Measurements from ENCODE around the gene PCDHA4. TPM values are rescaled to one million over a fixed set of nuclear protein-coding genes. Genes with fewer than 3 reads are reported as not detected.

The PCDHA4 gene
- total RNA-seq, result 1 to 10 TPM in 4 of 5 donors, not detected in 1; 1.0 to 2.6 (median 1.5) TPM
- polyA plus RNA-seq, result under 1 TPM in 2 of 3 donors, not detected in 1; 0.08 to 0.25 TPM
- long read RNA-seq, donor 1, result 0 reads
- long read RNA-seq, donor 2, result 0 reads
- long read RNA-seq, donor 3, result 0 reads
- long read RNA-seq, donor 4, result 0 reads
- long read RNA-seq, donor 5, result 0 reads
- long read RNA-seq, donor 6, full-length matches to known transcripts, result 2 of 2 reads
- long read RNA-seq, donor 6, partial matches to known transcripts, result 0 of 2 reads
- long read RNA-seq, donor 6, other reads (novel, unspliced or antisense), result 0 of 2 reads
- long read RNA-seq, donor 7, full-length matches to known transcripts, result 4 of 4 reads
- long read RNA-seq, donor 7, partial matches to known transcripts, result 0 of 4 reads
- long read RNA-seq, donor 7, other reads (novel, unspliced or antisense), result 0 of 4 reads
- long read RNA-seq, donor 8, result 0 reads
- long read RNA-seq, donor 9, full-length matches to known transcripts, result 4 of 4 reads
- long read RNA-seq, donor 9, partial matches to known transcripts, result 0 of 4 reads
- long read RNA-seq, donor 9, other reads (novel, unspliced or antisense), result 0 of 4 reads
- long read RNA-seq, donor 10, result 0 reads

- peaks cover 17 to 77% (median 57%) of the 10 kb centered on the region in 4 donors for H3K9me3 ChIP-seq
- intact Hi-C loops (cut with DNase I; ENCODE audit: low total_unique reads), result no loop called here
- H3K27ac ChIP-seq, result no peak within 1 kb of the TSS
Observed at GRCh38 chr5:140806834-140807775, at the start of gene PCDHA4. TSS of gene PCDHA4 (plus strand) at chr5:140807068.

GRCh38 chr5:140764177-140764973 lies 42.5 kb upstream of the PCDHA4 start:
- Histone ChIP-seq H3K27me3 (no peaks in the 10 kb centered on the region), H3K36me3 (no peaks in the 10 kb centered on the region), H3K4me3 (no peak overlapping the region), H3K9me3 (peaks cover 50 to 100% (median 97%) of the 10 kb centered on the region in 4 donors), H3K4me1 (no peaks in the 10 kb centered on the region), H3K27ac (no peak overlapping the region)
- DNase-seq, result no peak
- WGBS, 5 donors, result 84 to 89% (median 87%) methylated on average over 2 of the region's 2 CpGs
- intact Hi-C loops (cut with DNase I; ENCODE audit: low total_unique reads), result no loop called here
- TF ChIP-seq CTCF (IDR thresholded peaks at IDR 0.05) (no peak), POLR2A (IDR thresholded peaks at IDR 0.05) (no peak), EP300 (IDR thresholded peaks at IDR 0.05) (no peak), POLR2AphosphoS5 (IDR thresholded peaks at IDR 0.05) (no peak)

More at GRCh38 chr5:140806834-140807775, at the start of gene PCDHA4:
- Histone ChIP-seq H3K36me3 (no peaks in the 10 kb centered on the region), H3K27me3 (peaks cover 0 to 42% (median 3%) of the 10 kb centered on the region in 3 donors), H3K4me3 (peak within 1 kb of the TSS; percentile 19 to 31 (median 26)), H3K4me1 (no peaks in the 10 kb centered on the region)
- 20 to 29% (median 25%) methylated on average over 31 to 42 of the region's 47 CpGs for WGBS, 5 donors
- peak in 1 of 2 donors; percentile 24 for DNase-seq
- TF ChIP-seq CTCF (IDR thresholded peaks at IDR 0.05) (peak in 2 of 7 experiments; percentile 27 to 28), POLR2A (IDR thresholded peaks at IDR 0.05) (no peak)

GRCh38 chr5:140767444-140767843 lies 39.4 kb upstream of the PCDHA4 start:
- Histone ChIP-seq H3K27me3 (no peaks in the 10 kb centered on the region), H3K36me3 (no peaks in the 10 kb centered on the region), H3K27ac (no peak overlapping the region), H3K4me1 (no peaks in the 10 kb centered on the region), H3K4me3 (no peak overlapping the region), H3K9me3 (peaks cover 48 to 100% (median 87%) of the 10 kb centered on the region in 4 donors)
- intact Hi-C loops (cut with DNase I; ENCODE audit: low total_unique reads), result no loop called here
- DNase-seq, result no peak
- 75 to 88% (median 83%) methylated on average over 4 of the region's 4 CpGs for WGBS, 5 donors
- TF ChIP-seq CTCF (IDR thresholded peaks at IDR 0.05) (no peak), POLR2AphosphoS5 (IDR thresholded peaks at IDR 0.05) (no peak), EP300 (IDR thresholded peaks at IDR 0.05) (no peak), POLR2A (IDR thresholded peaks at IDR 0.05) (no peak)
